HepG2 (cell line): Measurements from ENCODE around the gene SULT6B1. TPM values are rescaled to one million over a fixed set of nuclear protein-coding genes. Genes with fewer than 3 reads are reported as not detected.

Source experiments
- ELF4 ChIP-seq: sonication (generic); formaldehyde crosslinking; IDR thresholded peaks from 2 replicates; pipeline ENCODE4 v1.5.0; 2020; ENCODE audit warnings: missing genetic modification reagents, mild to moderate bottlenecking, moderate library complexity, borderline replicate concordance
- RERE ChIP-seq: IDR thresholded peaks from 2 replicates; pipeline ENCODE4 v1.6.1; 2016; ENCODE audit warnings: low read depth, missing genetic modification reagents, missing compliant biosample characterization
- SP1 ChIP-seq, 2 experiments: fragments of 450-650 bp in 1 of 2; sonication (generic) in 1 of 2; formaldehyde crosslinking in 1 of 2; IDR thresholded peaks; 2 replicates each; pipeline versions ENCODE4 v1.4.0 to v1.6.1; 2016 to 2020; ENCODE audit warnings: missing genetic modification reagents in 1 of 2
- ZBTB40 ChIP-seq, 2 experiments: fragments of 450-650 bp in 1 of 2; sonication (generic) in 1 of 2; formaldehyde crosslinking in 1 of 2; IDR thresholded peaks; 2 replicates each; pipeline versions ENCODE4 v1.6.1 to v1.8.0; 2016 to 2022; ENCODE audit warnings: antibody characterized with exemption in 1 of 2, mild to moderate bottlenecking in 1 of 2, missing genetic modification reagents in 1 of 2
- ZSCAN20 ChIP-seq: sonication (generic); formaldehyde crosslinking; IDR thresholded peaks from 2 replicates; pipeline ENCODE4 v1.4.0; 2020; ENCODE audit warnings: missing genetic modification reagents, mild to moderate bottlenecking, borderline replicate concordance
- ZSCAN25 ChIP-seq: sonication (generic); formaldehyde crosslinking; IDR thresholded peaks from 2 replicates; pipeline ENCODE4 v1.8.0; 2022; ENCODE audit warnings: mild to moderate bottlenecking, missing genetic modification reagents
- polyA plus RNA-seq, 8 experiments: library from polyadenylated mRNA; depleted of rRNA in 3 of 8; stranded (reverse) in 7 of 8; unstranded in 1 of 8; fragments of >200 nt; fragmentation: Illumina TruSeq in 4 of 8; extraction: Trizol in 4 of 8; gene quantifications; 2 replicates each; pipeline versions ENCODE4 v1.2.1 to v1.2.3, GENCODE V29; 2011 to 2016; ENCODE audit warnings: low read depth in 4 of 8, missing spikeins in 1 of 8, mixed read lengths in 1 of 8; ENCODE audit not compliant: insufficient read depth in 1 of 8
- total RNA-seq, 5 experiments: library from RNA; depleted of rRNA; stranded (reverse); fragments of >200 nt; fragmentation: Illumina TruSeq; extraction: Trizol; gene quantifications; 2 replicates each; pipeline ENCODE4 v1.2.3, GENCODE V29; 2016; ENCODE audit warnings: low read depth in 1 of 5
- TF ChIP-seq, protein P1 (sequence below): sonication (generic); formaldehyde crosslinking; IDR thresholded peaks from 2 replicates; pipeline ENCODE4 v1.4.0; 2020; ENCODE audit warnings: mild to moderate bottlenecking, low read depth, missing genetic modification reagents
- TF ChIP-seq, protein P2 (sequence below): IDR thresholded peaks from 2 replicates; pipeline ENCODE4 v1.6.1; 2016; ENCODE audit warnings: mild to moderate bottlenecking

Gene SULT6B1
- total and polyA plus RNA-seq, 2 of the 13 experiments (the other 11 are each of a cell fraction or from before 2014, with no cell fraction given) = not detected

GRCh38 chr2:37196320-37197195, 8.1 kb upstream of the SULT6B1 start, which contains the start of gene CEBPZOS (continued):
- TF ChIP-seq ZBTB40 (IDR thresholded peaks at IDR 0.05) = no peak
- peak; percentile 94 for TF ChIP-seq ZBTB40 (CRISPR knock-in tag; IDR thresholded peaks at IDR 0.05)
- peak; percentile 80; the same call in 1 of the 2 replicates for TF ChIP-seq ELF4 (CRISPR knock-in tag)
- no peak for TF ChIP-seq SP1 (IDR thresholded peaks at IDR 0.05)
- TF ChIP-seq SP1 (CRISPR knock-in tag; IDR thresholded peaks at IDR 0.05) = peak; percentile 73
- TF ChIP-seq, protein P1, sequence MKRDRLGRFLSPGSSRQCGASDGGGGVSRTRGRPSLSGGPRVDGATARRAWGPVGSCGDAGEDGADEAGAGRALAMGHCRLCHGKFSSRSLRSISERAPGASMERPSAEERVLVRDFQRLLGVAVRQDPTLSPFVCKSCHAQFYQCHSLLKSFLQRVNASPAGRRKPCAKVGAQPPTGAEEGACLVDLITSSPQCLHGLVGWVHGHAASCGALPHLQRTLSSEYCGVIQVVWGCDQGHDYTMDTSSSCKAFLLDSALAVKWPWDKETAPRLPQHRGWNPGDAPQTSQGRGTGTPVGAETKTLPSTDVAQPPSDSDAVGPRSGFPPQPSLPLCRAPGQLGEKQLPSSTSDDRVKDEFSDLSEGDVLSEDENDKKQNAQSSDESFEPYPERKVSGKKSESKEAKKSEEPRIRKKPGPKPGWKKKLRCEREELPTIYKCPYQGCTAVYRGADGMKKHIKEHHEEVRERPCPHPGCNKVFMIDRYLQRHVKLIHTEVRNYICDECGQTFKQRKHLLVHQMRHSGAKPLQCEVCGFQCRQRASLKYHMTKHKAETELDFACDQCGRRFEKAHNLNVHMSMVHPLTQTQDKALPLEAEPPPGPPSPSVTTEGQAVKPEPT = peak; percentile 97; the same call in 1 of the 2 replicates
- peak; percentile 16; the same call in 1 of the 2 replicates for TF ChIP-seq RERE (CRISPR knock-in tag)
- TF ChIP-seq, protein P2, sequence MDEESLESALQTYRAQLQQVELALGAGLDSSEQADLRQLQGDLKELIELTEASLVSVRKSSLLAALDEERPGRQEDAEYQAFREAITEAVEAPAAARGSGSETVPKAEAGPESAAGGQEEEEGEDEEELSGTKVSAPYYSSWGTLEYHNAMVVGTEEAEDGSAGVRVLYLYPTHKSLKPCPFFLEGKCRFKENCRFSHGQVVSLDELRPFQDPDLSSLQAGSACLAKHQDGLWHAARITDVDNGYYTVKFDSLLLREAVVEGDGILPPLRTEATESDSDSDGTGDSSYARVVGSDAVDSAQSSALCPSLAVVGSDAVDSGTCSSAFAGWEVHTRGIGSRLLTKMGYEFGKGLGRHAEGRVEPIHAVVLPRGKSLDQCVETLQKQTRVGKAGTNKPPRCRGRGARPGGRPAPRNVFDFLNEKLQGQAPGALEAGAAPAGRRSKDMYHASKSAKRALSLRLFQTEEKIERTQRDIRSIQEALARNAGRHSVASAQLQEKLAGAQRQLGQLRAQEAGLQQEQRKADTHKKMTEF = peak; percentile 92
- peak; percentile 86 for TF ChIP-seq ZSCAN25 (CRISPR knock-in tag)
- TF ChIP-seq ZSCAN20 (CRISPR knock-in tag) = peak; percentile 78; the same call in 1 of the 2 replicates
